Brain microvascular endothelial cell (primary cell): ENCODE results near the gene TMEM232.
"Not testable (repeated sequence)": the region's sequence is repeated elsewhere in the genome, so short reads cannot be mapped to it uniquely, and the experiment has no call there.

ENCODE experiments used
- DNase-seq: peaks from one replicate; pipeline ENCODE4 v3.0.0-alpha.2; 2020
- H3K27ac ChIP-seq: fragments of 250-450 bp; sonication (Bioruptor Pico); 2 replicates; pipeline ENCODE4 v1.5.1; 2020; ENCODE audit warnings: mild to moderate bottlenecking, moderate library complexity
- H3K27me3 ChIP-seq: fragments of 250-450 bp; sonication (Bioruptor Pico); replicated peaks from 2 replicates; pipeline ENCODE4 v1.5.1; 2020; ENCODE audit warnings: mild to moderate bottlenecking
- H3K36me3 ChIP-seq: fragments of 250-450 bp; sonication (Bioruptor Pico); replicated peaks from 2 replicates; pipeline ENCODE4 v1.5.1; 2020; ENCODE audit warnings: mild to moderate bottlenecking
- H3K4me3 ChIP-seq: 2 replicates; pipeline ENCODE4 v1.5.1; 2011; ENCODE audit warnings: low read depth, mild to moderate bottlenecking, control low read depth, low read length, moderate library complexity
- in situ Hi-C: cut with HindIII; loops from 2 replicates; pipeline ENCODE4 v1.10.0; 2017; ENCODE audit warnings: low sequenced_read_pairs, low pct_ligation_motif_present
- TF ChIP-seq, protein P1 (sequence below): IDR thresholded peaks from 2 replicates; pipeline ENCODE4 v1.5.1; 2011; ENCODE audit warnings: low read depth, mild to moderate bottlenecking, moderate library complexity, low read length, control low read depth, inconsistent platforms; ENCODE audit errors: missing control alignments

Gene TMEM232

DNA sequence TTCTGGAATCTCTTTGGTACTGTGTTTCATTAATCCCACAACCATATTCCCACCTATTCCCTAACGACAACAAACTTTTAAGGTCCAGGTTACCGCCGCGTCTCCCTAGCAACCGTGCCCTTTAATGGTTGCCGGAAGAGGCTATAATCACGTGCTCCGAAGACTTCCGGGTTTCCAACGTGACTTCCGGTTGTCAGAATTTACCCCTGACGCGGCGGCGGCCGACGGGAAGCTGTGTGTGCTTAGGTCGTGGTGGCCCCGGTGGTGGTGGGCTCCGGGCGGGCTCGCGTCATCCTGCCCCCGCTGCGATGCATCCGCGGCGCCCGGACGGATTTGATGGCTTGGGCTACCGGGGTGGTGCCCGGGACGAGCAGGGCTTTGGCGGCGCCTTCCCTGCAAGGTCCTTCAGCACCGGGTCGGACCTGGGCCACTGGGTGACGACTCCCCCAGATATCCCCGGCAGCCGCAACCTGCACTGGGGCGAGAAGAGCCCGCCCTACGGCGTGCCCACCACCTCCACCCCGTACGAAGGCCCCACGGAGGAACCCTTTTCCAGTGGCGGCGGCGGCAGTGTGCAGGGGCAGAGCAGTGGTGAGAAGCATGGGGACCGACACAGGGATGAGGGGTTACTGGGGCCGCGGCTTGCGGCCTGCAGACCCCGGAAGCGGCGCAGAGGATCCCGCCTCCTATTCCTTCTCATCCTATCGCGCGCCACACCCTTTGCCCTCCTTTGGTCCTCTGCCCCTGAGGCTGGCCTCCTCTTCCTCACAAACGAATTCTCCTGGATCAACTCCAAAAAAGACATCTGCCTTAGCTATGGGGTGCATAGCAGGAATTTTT lies 12.6 kb upstream of the TMEM232 start, which contains the start of gene SLC25A46:
SLC25A46 (plus strand) TSS at position 196 of the 840 bp plus-strand sequence; CDS start at position 309, 113 bp downstream.
- in situ Hi-C loops, result no loop called here
- peak within 1 kb of the TSS; percentile 95 for H3K4me3 ChIP-seq
- no peaks in the 10 kb centered on the region for H3K27me3 ChIP-seq
- DNase-seq, result peak; percentile 84
- no peaks in the 10 kb centered on the region for H3K36me3 ChIP-seq
- peak within 1 kb of the TSS; percentile 69 for H3K27ac ChIP-seq
- TF ChIP-seq, protein P1, sequence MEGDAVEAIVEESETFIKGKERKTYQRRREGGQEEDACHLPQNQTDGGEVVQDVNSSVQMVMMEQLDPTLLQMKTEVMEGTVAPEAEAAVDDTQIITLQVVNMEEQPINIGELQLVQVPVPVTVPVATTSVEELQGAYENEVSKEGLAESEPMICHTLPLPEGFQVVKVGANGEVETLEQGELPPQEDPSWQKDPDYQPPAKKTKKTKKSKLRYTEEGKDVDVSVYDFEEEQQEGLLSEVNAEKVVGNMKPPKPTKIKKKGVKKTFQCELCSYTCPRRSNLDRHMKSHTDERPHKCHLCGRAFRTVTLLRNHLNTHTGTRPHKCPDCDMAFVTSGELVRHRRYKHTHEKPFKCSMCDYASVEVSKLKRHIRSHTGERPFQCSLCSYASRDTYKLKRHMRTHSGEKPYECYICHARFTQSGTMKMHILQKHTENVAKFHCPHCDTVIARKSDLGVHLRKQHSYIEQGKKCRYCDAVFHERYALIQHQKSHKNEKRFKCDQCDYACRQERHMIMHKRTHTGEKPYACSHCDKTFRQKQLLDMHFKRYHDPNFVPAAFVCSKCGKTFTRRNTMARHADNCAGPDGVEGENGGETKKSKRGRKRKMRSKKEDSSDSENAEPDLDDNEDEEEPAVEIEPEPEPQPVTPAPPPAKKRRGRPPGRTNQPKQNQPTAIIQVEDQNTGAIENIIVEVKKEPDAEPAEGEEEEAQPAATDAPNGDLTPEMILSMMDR, result no peak

DNA sequence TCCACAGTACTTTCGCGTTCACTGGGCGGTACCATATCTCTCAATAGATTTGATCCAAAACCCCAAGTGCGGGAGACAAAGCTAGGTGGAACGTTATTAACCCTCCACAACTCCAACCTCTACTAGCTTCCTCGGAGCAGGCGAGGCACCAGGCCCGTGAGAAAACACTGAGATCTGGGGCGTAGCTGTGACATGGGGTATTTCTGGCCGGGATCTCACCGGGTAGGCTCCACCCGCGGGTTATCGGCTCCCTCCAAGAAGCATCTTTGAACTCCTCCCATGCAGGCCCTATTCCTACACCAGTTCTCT lies 12.0 kb upstream of the TMEM232 start:
- H3K4me3 ChIP-seq, result peak overlapping the region; percentile 95
- no peaks in the 10 kb centered on the region for H3K36me3 ChIP-seq
- DNase-seq, result no peak
- TF ChIP-seq, protein P1, result no peak
- in situ Hi-C loops, result no loop called here
- peak overlapping the region; percentile 69 for H3K27ac ChIP-seq
- H3K27me3 ChIP-seq, result no peaks in the 10 kb centered on the region

DNA sequence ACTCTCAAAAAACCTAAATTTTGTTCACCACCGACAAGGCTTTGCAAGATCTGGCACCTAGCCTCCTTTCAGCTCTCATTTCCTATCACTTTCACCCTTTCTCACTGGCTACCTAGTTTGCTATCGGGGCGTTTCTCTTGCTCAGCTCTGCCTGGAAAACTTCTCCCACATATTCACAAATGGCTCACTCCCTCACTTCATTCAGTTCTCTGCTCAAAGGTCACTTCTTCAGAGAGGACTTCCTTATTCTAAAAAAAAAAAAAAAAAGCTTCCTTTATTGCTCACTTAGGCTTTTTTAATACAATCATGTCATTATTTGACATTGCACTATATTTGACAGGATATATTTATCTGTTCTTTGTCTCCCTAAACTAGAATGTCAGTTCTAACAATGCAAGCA lies 10.3 kb upstream of the TMEM232 start:
- in situ Hi-C loops, result no loop called here
- Histone ChIP-seq H3K4me3 (no peak overlapping the region), H3K27me3 (no peaks in the 10 kb centered on the region), H3K36me3 (no peaks in the 10 kb centered on the region), H3K27ac (no peak overlapping the region)
- no peak for DNase-seq
- TF ChIP-seq, protein P1, result no peak

DNA sequence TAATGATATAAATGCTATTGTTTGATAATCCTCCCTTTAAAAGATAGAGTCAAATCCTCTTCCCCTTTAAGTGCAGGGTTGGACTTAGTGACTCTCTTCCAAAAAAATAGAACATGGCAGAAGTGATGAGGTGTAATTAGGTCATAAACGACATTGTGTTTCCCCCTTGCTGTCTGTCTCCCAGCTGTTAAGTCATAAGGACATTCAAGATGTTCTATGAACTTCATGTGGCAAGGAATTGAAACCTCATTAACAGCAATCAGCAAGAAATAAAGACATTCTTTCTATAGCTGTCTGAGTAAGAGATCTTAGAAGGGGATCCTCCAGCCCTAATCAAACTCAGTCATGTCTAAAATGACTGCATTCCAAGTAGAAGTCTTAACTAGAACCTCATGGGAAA lies 9.1 kb upstream of the TMEM232 start:
- Histone ChIP-seq H3K27ac (no peak overlapping the region), H3K27me3 (no peaks in the 10 kb centered on the region), H3K36me3 (no peaks in the 10 kb centered on the region), H3K4me3 (no peak overlapping the region)
- no peak for DNase-seq
- in situ Hi-C loops, result no loop called here
- TF ChIP-seq, protein P1, result no peak

DNA sequence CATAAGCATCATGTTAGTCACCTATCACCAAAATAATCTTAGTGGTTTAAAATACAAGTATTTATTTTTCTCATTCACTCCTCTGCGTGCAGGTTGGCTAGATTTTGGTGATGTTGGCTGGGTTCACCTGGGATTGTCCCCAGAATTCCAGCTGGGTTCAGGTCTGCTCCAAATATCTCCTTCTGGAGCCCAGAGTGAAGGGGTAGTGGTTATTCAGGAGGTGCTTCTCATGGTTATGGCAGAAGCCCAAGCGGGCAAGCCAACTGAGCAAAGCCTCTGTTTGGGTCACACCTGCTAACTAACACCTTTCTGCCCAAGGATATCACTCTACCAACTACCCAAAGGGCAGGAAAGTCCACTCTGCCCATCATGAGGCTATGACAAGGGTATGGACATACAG lies 7.6 kb upstream of the TMEM232 start:
- in situ Hi-C loops, result no loop called here
- Histone ChIP-seq H3K27me3 (no peaks in the 10 kb centered on the region), H3K27ac (no peak overlapping the region), H3K36me3 (no peaks in the 10 kb centered on the region), H3K4me3 (no peak overlapping the region)
- no peak for DNase-seq
- TF ChIP-seq, protein P1, result no peak

DNA sequence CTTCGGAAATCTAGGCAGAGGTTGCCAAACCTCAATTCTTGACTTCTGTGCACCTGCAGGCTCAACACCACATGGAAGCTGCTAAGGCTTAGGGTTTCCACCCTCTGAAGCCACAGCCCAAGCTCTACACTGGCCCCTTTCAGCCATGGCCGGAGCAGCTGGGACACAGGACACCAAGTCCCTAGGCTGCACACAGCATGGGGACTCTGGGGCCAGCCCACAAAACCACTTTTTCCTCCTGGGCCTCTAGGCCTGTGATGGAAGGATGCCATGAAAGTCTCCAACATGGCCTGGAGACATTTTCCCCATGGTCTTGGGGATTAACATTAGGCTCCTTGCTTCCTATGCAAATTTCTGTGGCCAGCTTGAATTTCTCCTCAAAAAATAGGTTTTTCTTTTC lies 5.0 kb upstream of the TMEM232 start:
- H3K4me3 ChIP-seq, H3K27me3 ChIP-seq, DNase-seq, in situ Hi-C loops, H3K36me3 ChIP-seq, H3K27ac ChIP-seq: not testable (repeated sequence)
